Stimulated activated CD8-positive, alpha-beta memory T cell treated with anti-CD3 and anti-CD28 coated beads, Interleukin-4, amount 100 ng/mL, for 24 hours (primary cell): ENCODE data around the gene KRTAP19-7.

Experiments
- DNase-seq: peaks from one replicate; pipeline ENCODE4 v3.0.0-alpha.2; 2020; ENCODE audit warnings: low read depth

KRTAP19-7 gene

GRCh38 chr21:30561264-30561895 is at the start of gene KRTAP19-7:
KRTAP19-7 (minus strand) TSS chr21:30561314; CDS start chr21:30561289, 25 bp downstream.
- DNase-seq, result no peak

- no peak for DNase-seq
These were observed 44.9 kb upstream of the KRTAP19-7 start for GRCh38 chr21:30605968-30606367.

- no peak for DNase-seq
These were observed 39.7 kb upstream of the KRTAP19-7 start, which contains the start of gene KRTAP22-1 for GRCh38 chr21:30600787-30601186. KRTAP22-1 (plus strand) TSS chr21:30601087.

- DNase-seq, result no peak
These were observed 37.7 kb upstream of the KRTAP19-7 start, which contains the start of gene KRTAP6-2 for GRCh38 chr21:30598802-30599201. KRTAP6-2 (minus strand) TSS chr21:30598902; CDS start chr21:30598874, 28 bp downstream.

- DNase-seq, result no peak
These were observed 31.0 kb upstream of the KRTAP19-7 start, which contains the start of gene KRTAP6-3 for GRCh38 chr21:30592140-30592539. KRTAP6-3 (plus strand) TSS chr21:30592440; CDS start chr21:30592446, 6 bp downstream.

- no peak for DNase-seq
These were observed 29.2 kb upstream of the KRTAP19-7 start, which contains the start of gene KRTAP22-2 for GRCh38 chr21:30590297-30590696. KRTAP22-2 (minus strand) TSS chr21:30590397.

GRCh38 chr21:30582870-30583269 is 21.8 kb upstream of the KRTAP19-7 start:
- no peak for DNase-seq

GRCh38 chr21:30580132-30580531 is 19.0 kb upstream of the KRTAP19-7 start:
- DNase-seq, result no peak

- DNase-seq, result no peak
These were observed 18.2 kb upstream of the KRTAP19-7 start for GRCh38 chr21:30579346-30579745.

GRCh38 chr21:30577766-30578165 is 16.7 kb upstream of the KRTAP19-7 start:
- DNase-seq, result no peak

- no peak for DNase-seq
These were observed 6.5 kb upstream of the KRTAP19-7 start for GRCh38 chr21:30567617-30568016.

- no peak for DNase-seq
These were observed 2.5 kb upstream of the KRTAP19-7 start for GRCh38 chr21:30563630-30564029.

- DNase-seq, result no peak
These were observed 2.0 kb upstream of the KRTAP19-7 start for GRCh38 chr21:30563072-30563471.

GRCh38 chr21:30561957-30562356 is 843 bp upstream of the KRTAP19-7 start:
- no peak for DNase-seq

GRCh38 chr21:30555095-30555494 is 6.0 kb downstream of the KRTAP19-7 start:
- DNase-seq, result no peak

- DNase-seq, result no peak
These were observed 8.3 kb downstream of the KRTAP19-7 start for GRCh38 chr21:30552782-30553181.

GRCh38 chr21:30541764-30542163 is 19.4 kb downstream of the KRTAP19-7 start, which contains the start of gene KRTAP19-6:
KRTAP19-6 (minus strand) TSS chr21:30541864; CDS start chr21:30541833, 31 bp downstream.
- DNase-seq, result no peak

GRCh38 chr21:30518876-30519275 is 42.2 kb downstream of the KRTAP19-7 start:
- no peak for DNase-seq

GRCh38 chr21:30515681-30516080 is 45.4 kb downstream of the KRTAP19-7 start:
- no peak for DNase-seq
